H54 (cell line): Measurements from ENCODE around the gene TIGD2.

Experiments used
- DNase-seq: peaks from one replicate; pipeline ENCODE4 v3.0.0; 2011; ENCODE audit warnings: low spot score, mixed read lengths; ENCODE audit not compliant: insufficient read length
- FAIRE-seq: peaks from 3 replicates; lab custom pipeline; 2011; peaks lifted over from hg19 to GRCh38; lab: Jason Lieb, UNC
- POLR2A ChIP-seq: IDR thresholded peaks from 2 replicates; pipeline ENCODE4 v1.6.1; 2011; ENCODE audit warnings: low read depth, mild to moderate bottlenecking, low read length

The TIGD2 gene

DNA sequence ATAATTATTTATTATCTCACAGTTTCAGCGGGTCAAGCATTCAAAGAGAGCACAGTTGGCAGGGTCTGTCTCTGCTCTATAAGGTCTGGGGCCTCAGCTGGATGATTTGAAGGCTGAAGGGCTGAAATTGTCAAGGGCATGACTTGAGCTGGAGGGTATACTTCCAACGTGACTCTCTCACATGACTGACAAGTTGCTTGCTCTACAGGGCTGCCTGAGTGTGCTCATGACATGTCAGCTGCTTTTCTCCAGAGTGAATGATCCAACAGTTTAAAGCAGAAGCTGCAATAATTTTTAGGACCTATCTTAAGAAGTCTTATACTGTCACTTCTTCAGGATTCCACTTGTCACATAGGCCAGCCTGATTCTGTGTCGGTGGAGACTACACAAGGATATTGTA is 51.2 kb downstream of the TIGD2 start:
- FAIRE-seq: no peak
- TF ChIP-seq POLR2A: no peak
- DNase-seq: no peak

- TF ChIP-seq POLR2A: no peak
- DNase-seq (no peak), FAIRE-seq (no peak)
Measured at GRCh38 chr4:89162987-89163386, 51.7 kb downstream of the TIGD2 start.

GRCh38 chr4:89164400-89164799 is 53.1 kb downstream of the TIGD2 start:
- no peak for TF ChIP-seq POLR2A
- DNase-seq (no peak), FAIRE-seq (no peak)
